ENCODE data around the gene FASN. TPM values are rescaled to one million over a fixed set of nuclear protein-coding genes. Genes with fewer than 3 reads are reported as not detected.

Gene FASN
- total and polyA plus RNA-seq, 2 donors (not counting 3 experiments of a cell fraction or from before 2014, with no cell fraction given), result 101 to 360 TPM

GRCh38 chr17:82127704-82128103 is 29.7 kb upstream of the FASN start:
- H3K27me3 ChIP-seq (ENCODE audit: control insufficient read depth in 2 of 2, insufficient read depth in 2 of 2, low read length in 2 of 2), result no peaks in the 10 kb centered on the region
- intact Hi-C loops (cut with micrococcal nuclease) (no loop called here), dilution Hi-C loops (cut with MboI; ENCODE audit: extremely low pct_ligation_motif_present, low sequenced_read_pairs) (no loop called here)
- H3K36me3 ChIP-seq (ENCODE audit: control insufficient read depth in 2 of 2, extremely low read depth in 1 of 2, insufficient read depth in 2 of 2, low read length in 2 of 2), result no peaks in the 10 kb centered on the region
- TF ChIP-seq POLR2A (IDR thresholded peaks at IDR 0.05; ENCODE audit: low read depth, low read length) (no peak), FOS (IDR thresholded peaks at IDR 0.05; ENCODE audit: borderline replicate concordance, insufficient read depth, low read length) (no peak), CTCF (IDR thresholded peaks at IDR 0.05; ENCODE audit: extremely low read depth in 1 of 2, insufficient read depth in 1 of 2, low read depth in 1 of 2, low read length in 2 of 2) (no peak), MAX (IDR thresholded peaks at IDR 0.05; ENCODE audit: insufficient read depth, insufficient read length) (no peak), JUN (IDR thresholded peaks at IDR 0.05; ENCODE audit: borderline replicate concordance, insufficient read depth, insufficient read length, low read depth) (no peak), POLR2AphosphoS5 (IDR thresholded peaks at IDR 0.05; ENCODE audit: insufficient read depth, low read depth, low read length) (no peak), MYC (IDR thresholded peaks at IDR 0.05; ENCODE audit: low read depth, low read length) (no peak), EZH2 (IDR thresholded peaks at IDR 0.05; ENCODE audit: borderline replicate concordance, low read depth, low read length, severe bottlenecking) (no peak), GATA2 (IDR thresholded peaks at IDR 0.05; ENCODE audit: insufficient read depth, insufficient read length, low read depth, low read length) (no peak)
- ChIA-PET CTCF (no interaction called here), POLR2A (no interaction called here)
- FAIRE-seq, result no peak
- H3K4me3 ChIP-seq (replicated peaks in 1 of 3; ENCODE audit: insufficient read depth in 1 of 3, low read depth in 1 of 3, low read length in 3 of 3), result no peak overlapping the region
- H2AFZ ChIP-seq (ENCODE audit: low read depth, low read length), result no peak overlapping the region
- no peak overlapping the region for H3K4me2 ChIP-seq (ENCODE audit: insufficient read depth, low read length)
- H3K9ac ChIP-seq (replicated peaks; ENCODE audit: extremely low read depth, insufficient read depth, low read length), result no peak overlapping the region
- H3K9me1 ChIP-seq (replicated peaks; ENCODE audit: control insufficient read depth, extremely low read depth, insufficient read depth, low read length), result no peaks in the 10 kb centered on the region
- H3K4me1 ChIP-seq (ENCODE audit: control insufficient read depth, extremely low read depth, insufficient read depth, low read length), result no peaks in the 10 kb centered on the region
- no peaks in the 10 kb centered on the region for H3K9me3 ChIP-seq (replicated peaks; ENCODE audit: control insufficient read depth, insufficient read depth, low read length)
- DNase-seq (ENCODE audit: low read depth, low spot score), result no peak
- no peak overlapping the region for H3K27ac ChIP-seq (ENCODE audit: insufficient read depth, low read depth, low read length)
- no peaks in the 10 kb centered on the region for H4K20me1 ChIP-seq (replicated peaks; ENCODE audit: control insufficient read depth, extremely low read depth, insufficient read depth, low read length)
- no peaks in the 10 kb centered on the region for H3K79me2 ChIP-seq (ENCODE audit: control insufficient read depth, insufficient read depth, low read length)
- BruUV-seq (replicated peaks), result no TSS peak
